NCI-H526 (cell line): ENCODE measurements around the gene FAM171A1.

Source experiments
- DNase-seq, 2 experiments: peaks; one replicate each; lab custom pipeline; 2025; lab: John Stamatoyannopoulos, UW

FAM171A1 gene

GRCh38 chr10:15244635-15245197, 126.4 kb downstream of the FAM171A1 start:
- DNase-seq: no peak

GRCh38 chr10:15242261-15242840, 128.7 kb downstream of the FAM171A1 start:
- no peak for DNase-seq

GRCh38 chr10:15241306-15241705, 129.8 kb downstream of the FAM171A1 start:
- no peak for DNase-seq

GRCh38 chr10:15238555-15239335, 132.3 kb downstream of the FAM171A1 start:
- DNase-seq: no peak

GRCh38 chr10:15237351-15237750, 133.7 kb downstream of the FAM171A1 start:
- DNase-seq: no peak

- DNase-seq: no peak
Measured at GRCh38 chr10:15236340-15236739, 134.7 kb downstream of the FAM171A1 start.

GRCh38 chr10:15232279-15232678, 138.8 kb downstream of the FAM171A1 start:
- DNase-seq: no peak

GRCh38 chr10:15231426-15231825, 139.7 kb downstream of the FAM171A1 start:
- DNase-seq: no peak

- no peak for DNase-seq
Measured at GRCh38 chr10:15230257-15230656, 140.8 kb downstream of the FAM171A1 start.

GRCh38 chr10:15229268-15229667, 141.8 kb downstream of the FAM171A1 start:
- no peak for DNase-seq

GRCh38 chr10:15228426-15228825, 142.7 kb downstream of the FAM171A1 start:
- DNase-seq: no peak

GRCh38 chr10:15227611-15228372, 143.3 kb downstream of the FAM171A1 start:
- DNase-seq: no peak

GRCh38 chr10:15225511-15225910, 145.6 kb downstream of the FAM171A1 start:
- DNase-seq: no peak

GRCh38 chr10:15224948-15225347, 146.1 kb downstream of the FAM171A1 start:
- DNase-seq: no peak

GRCh38 chr10:15223174-15223573, 147.9 kb downstream of the FAM171A1 start:
- no peak for DNase-seq

- peak; percentile 70 to 74 for DNase-seq
Measured at GRCh38 chr10:15222511-15222910, 148.6 kb downstream of the FAM171A1 start.

- no peak for DNase-seq
Measured at GRCh38 chr10:15220445-15220844, 150.6 kb downstream of the FAM171A1 start.

GRCh38 chr10:15216700-15217099, 154.4 kb downstream of the FAM171A1 start:
- no peak for DNase-seq

- no peak for DNase-seq
Measured at GRCh38 chr10:15214237-15214636, 156.9 kb downstream of the FAM171A1 start.

- DNase-seq: no peak
Measured at GRCh38 chr10:15213461-15213861, 157.6 kb downstream of the FAM171A1 start.

- DNase-seq: no peak
Measured at GRCh38 chr10:15211464-15211979, 159.6 kb downstream of the FAM171A1 start.

- no peak for DNase-seq
Measured at GRCh38 chr10:15210521-15210920, 160.6 kb downstream of the FAM171A1 start.
